ENCODE data around the gene IL17B. TPM values are rescaled to one million over a fixed set of nuclear protein-coding genes. Genes with fewer than 3 reads are reported as not detected.

Gene IL17B
- total and polyA plus RNA-seq, 2 of the 8 experiments (the other 6 are each of a cell fraction or from before 2014, with no cell fraction given) = 0.18 TPM; not detected in 1

GRCh38 chr5:149382517-149383220 lies 3.6 kb upstream of the IL17B start:
- Histone ChIP-seq H3K23ac (ENCODE audit: insufficient read length) (no peak overlapping the region), H3K4ac (replicated peaks; ENCODE audit: insufficient read length, low read depth, low read length) (no peak overlapping the region), H3K79me1 (ENCODE audit: low read depth, low read length) (no peaks in the 10 kb centered on the region), H3K18ac (ENCODE audit: extremely low read depth, low read length) (no peak overlapping the region), H3K4me1 (replicated peaks in 1 of 4; ENCODE audit: control insufficient read depth in 3 of 4, insufficient read depth in 4 of 4, low read length in 3 of 4) (no peaks in the 10 kb centered on the region; a peak in 3 of 7 replicates), H3K56ac (replicated peaks; ENCODE audit: insufficient read length, low read depth, low read length) (no peak overlapping the region), H3K4me2 (ENCODE audit: insufficient read depth in 1 of 2, low read depth in 2 of 2, low read length in 2 of 2) (no peak overlapping the region), H2BK120ac (replicated peaks; ENCODE audit: low read depth, low read length) (no peak overlapping the region), H3K9me3 (ENCODE audit: insufficient read depth in 2 of 2, low read depth in 1 of 2, low read length in 1 of 2) (no peaks in the 10 kb centered on the region), H3K27me3 (replicated peaks in 1 of 4; ENCODE audit: control insufficient read depth in 3 of 4, extremely low read depth in 1 of 4, insufficient read depth in 3 of 4, low read length in 3 of 4) (no peaks in the 10 kb centered on the region), H3K79me2 (ENCODE audit: control insufficient read depth in 1 of 2, insufficient read depth in 2 of 2, low read length in 2 of 2) (no peaks in the 10 kb centered on the region), H3K36me3 (ENCODE audit: control insufficient read depth in 2 of 4, insufficient read depth in 4 of 4, low read length in 3 of 4) (no peaks in the 10 kb centered on the region), H2BK5ac (ENCODE audit: low read depth, low read length) (no peak overlapping the region), H4K5ac (ENCODE audit: insufficient read length, low read depth, low read length) (no peak overlapping the region), H2AFZ (ENCODE audit: low read length) (no peak overlapping the region), H3K4me3 (ENCODE audit: extremely low read depth in 1 of 4, insufficient read depth in 2 of 4, low read depth in 3 of 4, low read length in 4 of 4) (no peak overlapping the region), H4K20me1 (replicated peaks in 1 of 2; ENCODE audit: control insufficient read depth in 1 of 2, insufficient read depth in 2 of 2, low read length in 2 of 2) (no peaks in the 10 kb centered on the region), H4K91ac (replicated peaks; ENCODE audit: insufficient read length, low read length) (no peak overlapping the region), H3K14ac (ENCODE audit: insufficient read length) (no peak overlapping the region), H3K9ac (replicated peaks in 1 of 4; ENCODE audit: extremely low read depth in 1 of 4, low read depth in 3 of 4, low read length in 3 of 4) (no peak overlapping the region), H4K8ac (ENCODE audit: extremely low read depth, insufficient read depth, low read length) (no peak overlapping the region), H2BK15ac (ENCODE audit: low read length) (no peak overlapping the region), H3K27ac (ENCODE audit: low read depth, low read length) (no peak overlapping the region), H3K23me2 (ENCODE audit: low read depth, low read length) (no peaks in the 10 kb centered on the region), H2AK5ac (ENCODE audit: low read depth, low read length) (peak overlapping the region; percentile 40; the same call in 1 of the 2 replicates), H2BK12ac (ENCODE audit: low read depth, low read length) (0 out of 2 replicates have a peak overlapping the region, but pooled peaks have one; percentile 9), H2BK20ac (ENCODE audit: low read length) (peak overlapping the region; percentile 32; the same call in 1 of the 2 replicates)
- DNase-seq (ENCODE audit: low read depth in 1 of 2, low spot score in 2 of 2) (no peak), FAIRE-seq (no peak)
- WGBS, 2 experiments (ENCODE audit: extremely low coverage in 1 of 2, insufficient coverage in 1 of 2, insufficient read length in 1 of 2, insufficient replicate concordance in 2 of 2, low coverage in 1 of 2, low lambda C conversion rate in 2 of 2, missing lambda C conversion rate in 1 of 2) = 84% methylated on average over 9 of the region's 12 CpGs; no CpG with 5 or more reads in 1 of the 2 experiments
- CTCF ChIA-PET (ENCODE audit: partially characterized antibody) = interaction anchor here (0.6 to 46.1 kb wide), 23 partner anchors 11 to 240 kb away, joined by 3 to 1310 read pairs (median 8); no protein-coding TSS in a partner anchor
- POLR2A ChIA-PET (ENCODE audit: partially characterized antibody) = interaction anchor here (1.1 to 1.6 kb wide), 2 partner anchors 11 to 40 kb away, joined by 3 to 4 read pairs; no protein-coding TSS in a partner anchor
- TF ChIP-seq KDM1A (IDR thresholded peaks at IDR 0.05; ENCODE audit: borderline replicate concordance, low read length) = no peak
- no peak for TF ChIP-seq SP4 (IDR thresholded peaks at IDR 0.05; ENCODE audit: low read length)
- no peak for TF ChIP-seq TCF12 (IDR thresholded peaks at IDR 0.05; ENCODE audit: low read depth, low read length)
- TF ChIP-seq ZNF274 (IDR thresholded peaks at IDR 0.05; ENCODE audit: borderline replicate concordance, extremely low read depth, low read length) = no peak
- no peak for TF ChIP-seq CBX5 (IDR thresholded peaks at IDR 0.05; ENCODE audit: low read depth, low read length)
- TF ChIP-seq POU5F1 (IDR thresholded peaks at IDR 0.05; ENCODE audit: low read depth, low read length) = no peak
- TF ChIP-seq ATF2 (IDR thresholded peaks at IDR 0.05; ENCODE audit: low read length) = no peak
- TF ChIP-seq NANOG (IDR thresholded peaks at IDR 0.05; ENCODE audit: insufficient read depth, low read depth, low read length, poor library complexity, severe bottlenecking) = no peak
- TF ChIP-seq SIRT6 (IDR thresholded peaks at IDR 0.05; ENCODE audit: low read length) = no peak
- TF ChIP-seq SP2 (IDR thresholded peaks at IDR 0.05; ENCODE audit: low read length) = no peak
- TF ChIP-seq GTF2F1 (IDR thresholded peaks at IDR 0.05; ENCODE audit: borderline replicate concordance, low read depth, low read length) = no peak

Measured in H1 (cell line).